ENCODE data around the gene TRA2B. TPM values are rescaled to one million over a fixed set of nuclear protein-coding genes. Genes with fewer than 3 reads are reported as not detected.

TRA2B gene
- total RNA-seq, 1 experiment from 2014 or later = 204 TPM

GRCh38 chr3:185915642-185916041 lies 22.2 kb downstream of the TRA2B start:
- no peak overlapping the region for H3K4me3 Mint-ChIP-seq (ENCODE audit: unreplicated experiment)
- CTCF ChIA-PET = no interaction called here
- no peaks in the 10 kb centered on the region for H3K27me3 Mint-ChIP-seq (ENCODE audit: insufficient read depth, unreplicated experiment)
- H3K27ac Mint-ChIP-seq (ENCODE audit: unreplicated experiment) = no peak overlapping the region
- H3K27me3 ChIP-seq (replicated peaks; ENCODE audit: control insufficient read depth, insufficient read depth, low read length) = no peaks in the 10 kb centered on the region
- POLR2A ChIA-PET = no interaction called here
- no peaks in the 10 kb centered on the region for H3K4me1 Mint-ChIP-seq (ENCODE audit: low read depth, unreplicated experiment)
- intact Hi-C loops (cut with micrococcal nuclease; ENCODE audit: unreplicated experiment) = no loop called here
- peaks cover 2% of the 10 kb centered on the region; the same call in 1 of the 2 replicates for H3K36me3 ChIP-seq (ENCODE audit: control insufficient read depth, insufficient read depth, low read length)
- no peaks in the 10 kb centered on the region for H3K9me3 ChIP-seq
- no peak for TF ChIP-seq CTCF (IDR thresholded peaks at IDR 0.05; ENCODE audit: insufficient read depth in 1 of 2, low read depth in 1 of 2, low read length in 1 of 2, severe bottlenecking in 1 of 2, unreplicated experiment in 1 of 2)
- H3K36me3 Mint-ChIP-seq (ENCODE audit: insufficient read depth, unreplicated experiment) = peaks cover 89% of the 10 kb centered on the region
- no peaks in the 10 kb centered on the region for H3K9me3 Mint-ChIP-seq (ENCODE audit: unreplicated experiment)
- no peak overlapping the region for H3K4me3 ChIP-seq (ENCODE audit: low read depth, low read length)
- H3K4me1 ChIP-seq = no peaks in the 10 kb centered on the region
- no peak for DNase-seq
- BruUV-seq (replicated peaks) = no TSS peak

DNA sequence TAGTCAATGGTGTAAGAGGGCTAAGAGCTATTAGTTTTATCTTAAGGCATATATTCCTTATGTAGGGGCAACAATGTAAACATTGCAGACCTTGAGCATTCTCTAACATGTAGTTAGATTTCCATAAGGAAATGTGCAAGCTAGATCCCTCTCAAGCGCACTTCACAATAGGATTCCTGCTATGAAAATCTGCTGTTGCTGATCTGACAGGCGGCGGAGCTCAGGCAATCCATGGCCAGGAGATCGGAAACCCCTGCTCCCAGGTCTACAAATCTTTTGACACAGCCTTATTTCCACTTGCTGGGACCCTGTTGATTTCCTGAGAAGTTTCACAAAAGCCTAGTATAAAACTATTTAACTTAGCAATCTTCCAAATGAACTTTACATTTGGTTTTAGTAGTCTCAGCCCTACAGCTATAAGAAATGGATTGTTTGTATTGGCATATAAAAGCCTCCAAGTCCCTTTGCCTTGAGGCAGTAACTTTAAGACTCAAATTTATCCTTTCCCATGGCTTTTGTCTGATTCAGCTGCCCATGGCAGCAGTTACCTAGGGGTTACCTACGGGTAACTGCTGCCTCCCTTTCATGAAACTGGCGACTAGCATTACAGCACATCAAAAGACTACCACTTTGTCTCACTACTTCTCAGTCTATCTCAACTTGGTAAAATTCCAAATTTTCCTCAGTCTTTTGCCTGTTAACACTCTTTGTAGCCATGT lies 22.7 kb downstream of the TRA2B start:
- Histone ChIP-seq H3K36me3 (ENCODE audit: control insufficient read depth, insufficient read depth, low read length) (peaks cover 2% of the 10 kb centered on the region; the same call in 1 of the 2 replicates), H3K27me3 (replicated peaks; ENCODE audit: control insufficient read depth, insufficient read depth, low read length) (no peaks in the 10 kb centered on the region), H3K9me3 (no peaks in the 10 kb centered on the region), H3K4me1 (no peaks in the 10 kb centered on the region), H3K4me3 (ENCODE audit: low read depth, low read length) (no peak overlapping the region)
- H3K27me3 Mint-ChIP-seq (ENCODE audit: insufficient read depth, unreplicated experiment) = no peaks in the 10 kb centered on the region
- TF ChIP-seq CTCF (IDR thresholded peaks at IDR 0.05; ENCODE audit: insufficient read depth in 1 of 2, low read depth in 1 of 2, low read length in 1 of 2, severe bottlenecking in 1 of 2, unreplicated experiment in 1 of 2) = no peak
- BruUV-seq (replicated peaks) = no TSS peak
- no peaks in the 10 kb centered on the region for H3K9me3 Mint-ChIP-seq (ENCODE audit: unreplicated experiment)
- ChIA-PET POLR2A (no interaction called here), CTCF (interaction anchor here (1.0 kb wide), 1 partner anchor 255 kb away, joined by 3 read pairs; no protein-coding TSS in a partner anchor)
- H3K36me3 Mint-ChIP-seq (ENCODE audit: insufficient read depth, unreplicated experiment) = peaks cover 89% of the 10 kb centered on the region
- no peak overlapping the region for H3K4me3 Mint-ChIP-seq (ENCODE audit: unreplicated experiment)
- DNase-seq = no peak
- H3K27ac Mint-ChIP-seq (ENCODE audit: unreplicated experiment) = no peak overlapping the region
- intact Hi-C loops (cut with micrococcal nuclease; ENCODE audit: unreplicated experiment) = loop anchor here (5.0 kb wide), 1 partner anchor 78 kb away; no protein-coding TSS in a partner anchor
- H3K4me1 Mint-ChIP-seq (ENCODE audit: low read depth, unreplicated experiment) = no peaks in the 10 kb centered on the region

DNA sequence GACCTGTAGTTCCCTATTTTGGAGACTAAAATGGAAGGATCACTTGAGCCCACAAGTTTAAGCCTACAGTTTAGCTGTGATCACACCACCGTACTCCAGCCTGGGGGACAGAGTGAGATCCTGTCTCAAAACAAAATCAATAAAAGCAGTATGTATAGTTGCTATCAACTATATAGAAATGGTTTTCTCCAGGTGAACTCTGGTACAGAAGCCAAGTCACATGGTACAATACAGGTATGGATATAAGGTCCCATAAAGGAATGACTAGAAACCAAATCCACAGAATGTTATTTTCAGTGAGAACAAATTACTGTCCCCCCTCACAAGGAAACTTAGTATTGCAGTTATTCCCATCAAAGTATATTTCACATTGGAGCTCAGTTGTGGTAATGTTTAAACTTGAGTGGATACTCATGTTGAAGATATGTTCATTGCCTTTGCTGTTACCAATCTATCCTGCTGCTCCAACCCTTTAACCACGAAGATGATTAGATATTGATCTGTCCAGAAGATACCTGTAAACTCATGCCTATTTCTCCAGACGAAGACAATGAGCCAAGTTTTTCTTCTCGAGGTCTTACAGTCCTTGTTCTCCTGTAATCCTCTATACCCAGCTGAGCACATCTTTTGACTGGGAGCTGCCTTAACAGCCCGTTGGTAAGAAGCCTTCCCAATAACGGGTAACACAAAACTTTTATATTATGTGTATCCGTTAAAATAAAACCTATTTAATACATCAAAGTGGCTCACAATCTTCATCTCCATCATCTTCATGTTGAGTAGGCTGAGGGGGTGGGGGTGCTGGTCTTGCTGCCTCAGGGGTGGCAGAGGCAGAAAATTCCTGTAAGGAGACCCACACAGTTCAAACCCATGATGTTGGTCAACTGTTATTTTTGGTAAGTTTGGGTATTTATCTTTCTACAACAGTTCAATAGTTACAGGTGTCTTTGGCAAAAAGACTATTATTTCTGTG lies 24.6 kb downstream of the TRA2B start:
- Mint-ChIP-seq H3K36me3 (ENCODE audit: insufficient read depth, unreplicated experiment) (peaks cover 76% of the 10 kb centered on the region), H3K4me1 (ENCODE audit: low read depth, unreplicated experiment) (no peaks in the 10 kb centered on the region), H3K4me3 (ENCODE audit: unreplicated experiment) (no peak overlapping the region), H3K27me3 (ENCODE audit: insufficient read depth, unreplicated experiment) (no peaks in the 10 kb centered on the region), H3K9me3 (ENCODE audit: unreplicated experiment) (no peaks in the 10 kb centered on the region), H3K27ac (ENCODE audit: unreplicated experiment) (peak overlapping the region; percentile 55)
- Histone ChIP-seq H3K4me1 (no peaks in the 10 kb centered on the region), H3K36me3 (ENCODE audit: control insufficient read depth, insufficient read depth, low read length) (peaks cover 2% of the 10 kb centered on the region; the same call in 1 of the 2 replicates), H3K27me3 (replicated peaks; ENCODE audit: control insufficient read depth, insufficient read depth, low read length) (no peaks in the 10 kb centered on the region), H3K4me3 (ENCODE audit: low read depth, low read length) (no peak overlapping the region), H3K9me3 (no peaks in the 10 kb centered on the region)
- TF ChIP-seq CTCF (IDR thresholded peaks at IDR 0.05; ENCODE audit: insufficient read depth in 1 of 2, low read depth in 1 of 2, low read length in 1 of 2, severe bottlenecking in 1 of 2, unreplicated experiment in 1 of 2) = no peak
- ChIA-PET POLR2A (interaction anchor here (0.6 kb wide), 1 partner anchor 235 kb away, joined by 4 read pairs; no protein-coding TSS in a partner anchor), CTCF (interaction anchor here (0.6 kb wide), 1 partner anchor 31 kb away, joined by 4 read pairs; no protein-coding TSS in a partner anchor)
- no TSS peak for BruUV-seq (replicated peaks)
- DNase-seq = no peak
- intact Hi-C loops (cut with micrococcal nuclease; ENCODE audit: unreplicated experiment) = loop anchor here (5.0 kb wide), 1 partner anchor 76 kb away; no protein-coding TSS in a partner anchor

Data from Caco-2 (cell line).